PFSK-1 (cell line): ENCODE results near the gene SLC24A4.

ENCODE experiments used
- FOXP2 ChIP-seq: optimal IDR thresholded peaks from 2 replicates; pipeline ENCODE3; 2011; ENCODE audit warnings: borderline replicate concordance, control low read depth, inconsistent platforms; ENCODE audit not compliant: insufficient read depth; ENCODE audit errors: extremely low read length, extremely low read depth
- POLR2AphosphoS5 ChIP-seq: IDR thresholded peaks from 2 replicates; pipeline ENCODE4 v1.6.1; 2012; ENCODE audit warnings: low read depth, mild to moderate bottlenecking, control low read depth, low read length, moderate library complexity
- SIN3A ChIP-seq: IDR thresholded peaks from 2 replicates; pipeline ENCODE4 v1.6.1; 2012; ENCODE audit warnings: mild to moderate bottlenecking, low read length, moderate library complexity, borderline replicate concordance; ENCODE audit not compliant: insufficient read depth
- TAF1 ChIP-seq: IDR thresholded peaks from 2 replicates; pipeline ENCODE4 v1.6.1; 2012; ENCODE audit warnings: low read length, control low read depth, borderline replicate concordance; ENCODE audit not compliant: insufficient read depth
- TF ChIP-seq, protein P1 (sequence below), 2 experiments: IDR thresholded peaks; 2 replicates each; pipeline versions ENCODE4 v1.6.1 to v1.8.0; 2011 to 2012; ENCODE audit warnings: low read depth in 2 of 2, low read length in 2 of 2, control low read depth in 1 of 2, inconsistent platforms in 1 of 2, mild to moderate bottlenecking in 1 of 2, moderate library complexity in 1 of 2; ENCODE audit not compliant: insufficient read depth in 1 of 2

Gene SLC24A4

DNA sequence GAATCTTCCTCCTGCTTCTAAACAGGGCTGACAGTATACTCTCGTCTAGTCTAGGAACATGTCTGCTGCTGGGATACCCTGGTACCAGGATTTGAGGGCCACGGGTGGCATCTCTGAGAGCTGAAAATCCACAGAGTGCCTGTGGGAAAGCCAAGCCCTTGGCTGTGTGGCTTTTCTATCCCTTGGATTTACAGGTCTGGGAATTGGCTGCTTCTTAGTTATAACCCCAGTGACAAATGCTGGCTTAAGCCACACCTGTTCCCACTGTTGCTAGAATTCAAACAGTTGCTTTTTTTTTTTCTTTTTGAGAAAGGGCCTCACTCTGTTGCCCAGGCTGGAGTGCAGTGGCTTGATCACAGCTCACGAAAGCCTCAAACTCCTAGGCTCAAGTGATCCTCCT is 176.3 kb downstream of the SLC24A4 start:
- no peak for TF ChIP-seq SIN3A
- no peak for TF ChIP-seq TAF1
- TF ChIP-seq, protein P1, sequence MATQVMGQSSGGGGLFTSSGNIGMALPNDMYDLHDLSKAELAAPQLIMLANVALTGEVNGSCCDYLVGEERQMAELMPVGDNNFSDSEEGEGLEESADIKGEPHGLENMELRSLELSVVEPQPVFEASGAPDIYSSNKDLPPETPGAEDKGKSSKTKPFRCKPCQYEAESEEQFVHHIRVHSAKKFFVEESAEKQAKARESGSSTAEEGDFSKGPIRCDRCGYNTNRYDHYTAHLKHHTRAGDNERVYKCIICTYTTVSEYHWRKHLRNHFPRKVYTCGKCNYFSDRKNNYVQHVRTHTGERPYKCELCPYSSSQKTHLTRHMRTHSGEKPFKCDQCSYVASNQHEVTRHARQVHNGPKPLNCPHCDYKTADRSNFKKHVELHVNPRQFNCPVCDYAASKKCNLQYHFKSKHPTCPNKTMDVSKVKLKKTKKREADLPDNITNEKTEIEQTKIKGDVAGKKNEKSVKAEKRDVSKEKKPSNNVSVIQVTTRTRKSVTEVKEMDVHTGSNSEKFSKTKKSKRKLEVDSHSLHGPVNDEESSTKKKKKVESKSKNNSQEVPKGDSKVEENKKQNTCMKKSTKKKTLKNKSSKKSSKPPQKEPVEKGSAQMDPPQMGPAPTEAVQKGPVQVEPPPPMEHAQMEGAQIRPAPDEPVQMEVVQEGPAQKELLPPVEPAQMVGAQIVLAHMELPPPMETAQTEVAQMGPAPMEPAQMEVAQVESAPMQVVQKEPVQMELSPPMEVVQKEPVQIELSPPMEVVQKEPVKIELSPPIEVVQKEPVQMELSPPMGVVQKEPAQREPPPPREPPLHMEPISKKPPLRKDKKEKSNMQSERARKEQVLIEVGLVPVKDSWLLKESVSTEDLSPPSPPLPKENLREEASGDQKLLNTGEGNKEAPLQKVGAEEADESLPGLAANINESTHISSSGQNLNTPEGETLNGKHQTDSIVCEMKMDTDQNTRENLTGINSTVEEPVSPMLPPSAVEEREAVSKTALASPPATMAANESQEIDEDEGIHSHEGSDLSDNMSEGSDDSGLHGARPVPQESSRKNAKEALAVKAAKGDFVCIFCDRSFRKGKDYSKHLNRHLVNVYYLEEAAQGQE (IDR thresholded peaks at IDR 0.05; ENCODE audit: insufficient read depth in 1 of 2, low read depth in 2 of 2, low read length in 2 of 2) = no peak
- no peak for TF ChIP-seq FOXP2

DNA sequence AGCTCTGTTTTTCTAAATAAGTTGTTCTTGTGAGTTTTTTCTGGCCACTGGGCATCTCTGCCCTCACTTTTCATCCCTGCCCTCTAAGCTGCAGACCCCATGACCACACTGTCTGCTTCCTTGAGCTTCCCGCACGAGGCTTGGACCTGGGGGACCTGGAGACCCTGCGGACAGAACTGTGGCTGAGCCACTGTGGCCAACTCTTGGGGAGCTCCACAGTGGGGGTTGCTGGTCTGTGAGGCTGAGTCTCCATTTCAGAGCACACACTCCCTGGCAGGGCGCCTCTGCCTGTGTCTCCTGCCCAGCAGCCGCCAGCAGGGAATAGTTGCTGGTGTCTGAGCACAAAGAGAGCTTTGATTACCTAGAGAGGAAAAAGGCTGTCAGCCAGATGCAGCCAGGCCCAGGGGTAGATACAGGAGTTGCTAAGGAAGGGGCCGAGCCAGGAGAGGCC is 177.6 kb downstream of the SLC24A4 start:
- TF ChIP-seq SIN3A (no peak), TAF1 (no peak), POLR2AphosphoS5 (no peak), FOXP2 (no peak)
- TF ChIP-seq, protein P1 (IDR thresholded peaks at IDR 0.05; ENCODE audit: insufficient read depth in 1 of 2, low read depth in 2 of 2, low read length in 2 of 2) = no peak

DNA sequence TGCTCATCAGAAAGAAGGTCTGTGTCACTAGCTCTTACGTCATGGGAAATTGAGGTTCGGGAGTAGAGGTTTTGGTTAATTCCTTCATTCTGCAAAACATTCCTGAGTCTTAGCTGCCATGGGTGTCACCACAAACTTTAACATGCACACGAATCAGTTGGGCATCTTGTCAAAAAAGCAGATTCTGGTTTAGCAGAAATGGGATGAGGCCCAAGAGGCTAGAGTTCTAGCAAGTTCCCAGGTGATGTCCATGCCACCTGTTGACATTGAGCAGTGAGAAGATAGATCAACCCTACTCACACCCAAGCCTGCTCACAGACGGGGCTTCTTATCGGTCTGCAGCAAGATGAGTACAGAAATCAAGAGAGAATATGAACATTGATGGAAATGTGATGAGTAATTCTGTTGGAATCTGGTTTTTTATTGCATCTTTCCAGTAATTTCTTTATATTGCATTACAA is 179.0 kb downstream of the SLC24A4 start:
- TF ChIP-seq SIN3A (no peak), TAF1 (no peak)

DNA sequence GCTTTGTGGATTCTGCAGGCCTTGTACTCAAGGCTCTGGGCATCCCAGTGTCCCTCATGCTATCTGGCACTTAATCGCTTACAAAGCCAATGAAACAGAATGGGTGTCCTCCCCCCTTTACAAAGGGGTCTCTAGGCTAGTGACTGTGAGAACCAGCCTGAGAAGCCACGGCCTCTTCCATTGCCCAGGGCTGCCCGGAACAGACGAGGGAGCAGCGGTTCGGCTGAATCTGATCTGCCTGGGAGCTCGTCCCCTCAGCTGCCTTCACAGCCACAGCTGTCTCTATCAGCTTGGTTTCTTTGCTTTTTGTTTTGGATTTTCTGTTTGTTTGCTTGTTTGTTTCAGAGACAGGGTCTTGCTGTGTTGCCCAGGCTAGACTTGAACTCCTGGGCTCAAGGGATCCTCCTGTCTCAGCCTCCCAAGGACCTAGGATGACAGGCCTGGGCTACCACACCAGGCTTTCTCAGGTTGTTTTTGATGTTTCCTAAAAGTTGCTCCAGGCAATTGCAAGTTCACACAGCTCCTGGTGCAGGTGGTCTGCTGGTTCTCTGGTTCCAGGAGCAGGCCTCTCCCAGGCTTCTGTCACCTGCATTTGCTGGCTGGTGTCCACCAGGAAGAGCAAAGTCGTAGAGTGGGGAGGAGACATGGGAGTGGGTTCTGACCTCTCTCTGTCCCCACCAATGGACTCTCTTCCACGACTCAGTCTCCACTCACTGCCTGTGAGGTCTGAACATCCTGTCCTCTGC is 179.7 kb downstream of the SLC24A4 start:
- TF ChIP-seq TAF1 (no peak), SIN3A (no peak), FOXP2 (no peak), POLR2AphosphoS5 (no peak)
- TF ChIP-seq, protein P1 (IDR thresholded peaks at IDR 0.05; ENCODE audit: insufficient read depth in 1 of 2, low read depth in 2 of 2, low read length in 2 of 2) = no peak

DNA sequence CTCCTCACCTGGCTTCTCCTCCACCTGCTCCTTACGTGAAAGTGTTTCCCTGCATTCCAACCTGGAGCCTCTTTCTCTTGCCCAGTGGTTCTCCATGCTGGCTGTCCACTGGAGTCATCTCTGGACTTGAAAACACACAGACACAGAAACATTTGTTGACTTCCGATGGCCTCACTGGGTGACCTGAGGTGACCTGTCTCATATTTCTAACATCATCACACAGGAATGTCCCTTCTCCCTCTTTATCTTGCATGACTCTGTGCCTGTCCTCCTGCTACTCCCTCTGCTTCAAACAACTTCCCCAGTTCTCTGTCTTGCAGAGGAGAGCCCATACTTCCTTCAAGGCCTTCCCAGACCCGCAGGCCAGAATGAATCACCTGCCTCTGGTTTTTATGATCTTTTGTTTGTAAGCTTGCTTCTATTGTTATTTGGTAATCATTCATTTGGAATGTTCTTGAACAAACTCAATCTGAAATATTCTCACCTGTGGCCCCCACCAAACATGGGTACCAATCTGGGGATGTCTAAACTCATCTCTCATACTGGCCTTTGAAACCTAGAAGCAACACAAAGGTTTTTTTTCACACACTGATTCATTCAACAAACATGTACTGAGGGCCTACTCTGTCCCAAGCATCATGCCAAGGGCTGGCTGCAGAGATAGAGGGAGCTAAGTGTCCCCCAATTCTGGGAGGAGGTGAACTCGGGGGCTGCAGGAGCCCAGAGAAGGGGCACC is 181.0 kb downstream of the SLC24A4 start:
- TF ChIP-seq POLR2AphosphoS5 (no peak), FOXP2 (no peak), SIN3A (no peak), TAF1 (no peak)
- TF ChIP-seq, protein P1 (IDR thresholded peaks at IDR 0.05; ENCODE audit: insufficient read depth in 1 of 2, low read depth in 2 of 2, low read length in 2 of 2) = no peak
